ENCODE measurements around the gene TMEM123. TPM values are rescaled to one million over a fixed set of nuclear protein-coding genes. Genes with fewer than 3 reads are reported as not detected.

Gene TMEM123
- total and polyA plus RNA-seq, 2 of the 8 experiments (the other 6 are each of a cell fraction or from before 2014, with no cell fraction given): 75.5 to 80.1 TPM

GRCh38 chr11:102491969-102492368, 39.4 kb upstream of the TMEM123 start:
- FAIRE-seq (no peak), DNase-seq (ENCODE audit: low read depth in 1 of 2, low spot score in 2 of 2) (no peak)
- Histone ChIP-seq H3K4me1 (replicated peaks in 1 of 4; ENCODE audit: control insufficient read depth in 3 of 4, insufficient read depth in 4 of 4, low read length in 3 of 4) (peaks cover 0 to 6% (median 2%) of the 10 kb centered on the region in 4 experiments; a peak in 2 of 7 replicates), H3K27ac (ENCODE audit: low read depth, low read length) (no peak overlapping the region), H3K4me2 (ENCODE audit: insufficient read depth in 1 of 2, low read depth in 2 of 2, low read length in 2 of 2) (no peak overlapping the region), H2BK15ac (ENCODE audit: low read length) (no peak overlapping the region), H3K79me2 (ENCODE audit: control insufficient read depth in 1 of 2, insufficient read depth in 2 of 2, low read length in 2 of 2) (no peaks in the 10 kb centered on the region), H3K9me3 (ENCODE audit: insufficient read depth in 2 of 2, low read depth in 1 of 2, low read length in 1 of 2) (no peaks in the 10 kb centered on the region), H3K27me3 (replicated peaks in 1 of 4; ENCODE audit: control insufficient read depth in 3 of 4, extremely low read depth in 1 of 4, insufficient read depth in 3 of 4, low read length in 3 of 4) (no peaks in the 10 kb centered on the region), H3K56ac (replicated peaks; ENCODE audit: insufficient read length, low read depth, low read length) (no peak overlapping the region), H3K23me2 (ENCODE audit: low read depth, low read length) (no peaks in the 10 kb centered on the region), H4K20me1 (replicated peaks in 1 of 2; ENCODE audit: control insufficient read depth in 1 of 2, insufficient read depth in 2 of 2, low read length in 2 of 2) (no peaks in the 10 kb centered on the region), H3K18ac (ENCODE audit: extremely low read depth, low read length) (no peak overlapping the region), H2AK5ac (ENCODE audit: low read depth, low read length) (no peak overlapping the region), H4K91ac (replicated peaks; ENCODE audit: insufficient read length, low read length) (no peak overlapping the region), H3K4ac (replicated peaks; ENCODE audit: insufficient read length, low read depth, low read length) (no peak overlapping the region), H4K5ac (ENCODE audit: insufficient read length, low read depth, low read length) (no peak overlapping the region), H3K4me3 (ENCODE audit: extremely low read depth in 1 of 4, insufficient read depth in 2 of 4, low read depth in 3 of 4, low read length in 4 of 4) (no peak overlapping the region), H4K8ac (ENCODE audit: extremely low read depth, insufficient read depth, low read length) (no peak overlapping the region), H3K79me1 (ENCODE audit: low read depth, low read length) (no peaks in the 10 kb centered on the region), H2BK120ac (replicated peaks; ENCODE audit: low read depth, low read length) (no peak overlapping the region), H3K9ac (replicated peaks in 1 of 4; ENCODE audit: extremely low read depth in 1 of 4, low read depth in 3 of 4, low read length in 3 of 4) (no peak overlapping the region), H2BK20ac (ENCODE audit: low read length) (no peak overlapping the region), H2AFZ (ENCODE audit: low read length) (no peak overlapping the region), H2BK5ac (ENCODE audit: low read depth, low read length) (no peak overlapping the region), H3K23ac (ENCODE audit: insufficient read length) (no peak overlapping the region), H3K14ac (ENCODE audit: insufficient read length) (no peak overlapping the region), H3K36me3 (ENCODE audit: control insufficient read depth in 2 of 4, insufficient read depth in 4 of 4, low read length in 3 of 4) (no peaks in the 10 kb centered on the region), H2BK12ac (ENCODE audit: low read depth, low read length) (no peak overlapping the region)
- WGBS, 2 experiments (ENCODE audit: extremely low coverage in 1 of 2, insufficient coverage in 1 of 2, insufficient read length in 1 of 2, insufficient replicate concordance in 2 of 2, low coverage in 1 of 2, low lambda C conversion rate in 2 of 2, missing lambda C conversion rate in 1 of 2): 98% methylated on average over 2 of the region's 2 CpGs; no CpG with 5 or more reads in 1 of the 2 experiments
- CTCF ChIA-PET (ENCODE audit: partially characterized antibody): interaction anchor here (1.2 to 3.6 kb wide), 6 partner anchors 16 to 198 kb away, joined by 3 to 20 read pairs (median 4); no protein-coding TSS in a partner anchor
- POLR2A ChIA-PET (ENCODE audit: partially characterized antibody): interaction anchor here (1.0 kb wide), 1 partner anchor 100 kb away, joined by 3 read pairs; no protein-coding TSS in a partner anchor
- no peak for TF ChIP-seq POLR2A (IDR thresholded peaks at IDR 0.05; ENCODE audit: control extremely low read depth in 1 of 2, low read depth in 2 of 2, low read length in 2 of 2)
